Stimulated activated CD4-positive, alpha-beta T cell treated with anti-CD3 and anti-CD28 coated beads, Interleukin-4, amount 100 ng/mL, for 48 hours (primary cell): ENCODE results near the gene WDFY4.

Experiments
- DNase-seq, 2 donors: peaks; one replicate each; pipeline ENCODE4 v3.0.0-alpha.2; 2020; ENCODE audit warnings: low read depth in 2 of 2

WDFY4 gene

GRCh38 chr10:48744587-48744986, 59.9 kb downstream of the WDFY4 start:
- DNase-seq: no peak

- DNase-seq: no peak
Measured at GRCh38 chr10:48745662-48746245, 61.1 kb downstream of the WDFY4 start.

GRCh38 chr10:48748573-48748972, 63.9 kb downstream of the WDFY4 start:
- no peak for DNase-seq

- DNase-seq: no peak
Measured at GRCh38 chr10:48749254-48749787, 64.6 kb downstream of the WDFY4 start.

- no peak for DNase-seq
Measured at GRCh38 chr10:48750019-48750418, 65.3 kb downstream of the WDFY4 start.

- no peak for DNase-seq
Measured at GRCh38 chr10:48750991-48751390, 66.3 kb downstream of the WDFY4 start.

- no peak for DNase-seq
Measured at GRCh38 chr10:48751730-48752129, 67.1 kb downstream of the WDFY4 start.

GRCh38 chr10:48758411-48758810, 73.7 kb downstream of the WDFY4 start:
- no peak for DNase-seq

GRCh38 chr10:48759113-48759901, 74.6 kb downstream of the WDFY4 start:
- DNase-seq: no peak

- no peak for DNase-seq
Measured at GRCh38 chr10:48760983-48761382, 76.3 kb downstream of the WDFY4 start.

GRCh38 chr10:48762064-48763042, 77.7 kb downstream of the WDFY4 start:
- no peak for DNase-seq

GRCh38 chr10:48763403-48763965, 78.8 kb downstream of the WDFY4 start:
- no peak for DNase-seq

- no peak for DNase-seq
Measured at GRCh38 chr10:48764486-48764885, 79.8 kb downstream of the WDFY4 start.

- no peak for DNase-seq
Measured at GRCh38 chr10:48765039-48765438, 80.4 kb downstream of the WDFY4 start.

- no peak for DNase-seq
Measured at GRCh38 chr10:48765527-48765926, 80.9 kb downstream of the WDFY4 start.

- no peak for DNase-seq
Measured at GRCh38 chr10:48767373-48768143, 82.9 kb downstream of the WDFY4 start.

GRCh38 chr10:48768144-48768766, 83.6 kb downstream of the WDFY4 start:
- DNase-seq: no peak

- DNase-seq: no peak
Measured at GRCh38 chr10:48768926-48769325, 84.3 kb downstream of the WDFY4 start.

GRCh38 chr10:48769706-48770435, 85.2 kb downstream of the WDFY4 start:
- no peak for DNase-seq
